Lower lobe of right lung (tissue), 2 donors: ENCODE measurements around the gene DMD. TPM values are rescaled to one million over a fixed set of nuclear protein-coding genes. Genes with fewer than 3 reads are reported as not detected.

Experiments
- ATAC-seq, 2 donors: fragments of 200-7000 bp; cut with Tn5 transposase; one replicate each; pipeline ENCODE4 v1.9.1; 2020 to 2022; ENCODE audit warnings: mild to moderate bottlenecking in 2 of 2, moderate library complexity in 2 of 2
- DNase-seq: peaks from one replicate; pipeline ENCODE4 v3.0.0-alpha.2; 2020
- H3K27ac ChIP-seq: fragments of 200-600 bp; one replicate; pipeline ENCODE4 v1.8.0; 2022
- H3K27me3 ChIP-seq: fragments of 200-600 bp; one replicate; pipeline ENCODE4 v1.8.0; 2022; ENCODE audit warnings: low read depth
- H3K36me3 ChIP-seq: fragments of 200-600 bp; one replicate; pipeline ENCODE4 v1.8.0; 2022; ENCODE audit warnings: mild to moderate bottlenecking
- H3K4me1 ChIP-seq: fragments of 200-600 bp; one replicate; pipeline ENCODE4 v1.8.0; 2022
- H3K4me3 ChIP-seq: fragments of 200-600 bp; one replicate; pipeline ENCODE4 v1.8.0; 2022; ENCODE audit warnings: mild to moderate bottlenecking
- H3K9me3 ChIP-seq: fragments of 200-600 bp; one replicate; pipeline ENCODE4 v1.8.0; 2022
- intact Hi-C: fragments of 100-400 bp; cut with DNase I; formaldehyde crosslinking; loops from one replicate; pipeline ENCODE4 v1.11.0; 2022
- total RNA-seq: library from RNA; stranded (reverse); fragmentation: NEBNext Ultra II Directional; extraction: Animal tissue kit (Norgen Biotek cat#: 25700); gene quantifications from one replicate; pipeline ENCODE4 v1.2.1, GENCODE V29; 2021
- TF ChIP-seq, protein P1 (sequence below): fragments of 200-600 bp; IDR thresholded peaks from one replicate; pipeline ENCODE4 v1.8.0; 2022; ENCODE audit warnings: antibody characterized with exemption, mild to moderate bottlenecking
- donor health status: DM: no; HTN: yes; CAD: no; lungs with severe emphysema.

Gene DMD
- total RNA-seq, 1 donor from 2014 or later = 29.4 TPM

DNA sequence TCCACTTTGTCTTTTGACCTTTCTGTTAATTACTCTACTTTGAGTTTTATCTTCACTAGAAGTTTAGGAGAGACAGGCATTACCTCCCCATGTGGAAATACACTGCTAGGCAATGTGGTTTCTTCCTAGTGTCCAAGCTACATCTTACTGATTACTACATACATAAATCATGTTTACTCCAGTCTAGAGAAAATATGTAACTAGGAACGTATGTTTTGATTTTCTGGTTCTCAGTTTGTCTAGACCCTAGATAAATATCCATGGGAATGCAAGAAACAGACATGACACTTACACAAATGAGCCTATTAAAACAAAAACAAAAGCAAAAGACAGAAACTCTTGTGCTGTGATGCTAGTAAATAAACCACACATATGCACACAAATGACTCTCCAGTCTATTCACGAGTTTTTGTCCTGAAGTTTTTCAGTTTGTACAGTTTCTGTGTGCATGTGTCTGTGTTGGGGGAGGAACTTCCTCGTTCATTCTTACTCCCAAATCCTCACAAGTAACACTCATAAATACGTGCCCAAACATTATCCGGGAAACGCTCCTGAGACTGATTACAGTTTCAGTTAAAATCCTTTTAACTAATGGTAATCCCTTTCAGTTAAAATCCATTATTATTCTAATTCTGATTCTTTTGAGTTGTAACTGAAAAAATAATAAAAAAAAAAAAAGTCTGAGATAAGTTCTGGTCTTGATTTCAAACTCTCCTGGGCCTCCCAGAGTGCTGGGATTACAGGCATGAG is 1856.0 kb downstream of the DMD start:
- no peak for ATAC-seq
- intact Hi-C loops = no loop called here
- DNase-seq = no peak
- no peaks in the 10 kb centered on the region for H3K9me3 ChIP-seq
- H3K36me3 ChIP-seq = no peaks in the 10 kb centered on the region
- TF ChIP-seq, protein P1, sequence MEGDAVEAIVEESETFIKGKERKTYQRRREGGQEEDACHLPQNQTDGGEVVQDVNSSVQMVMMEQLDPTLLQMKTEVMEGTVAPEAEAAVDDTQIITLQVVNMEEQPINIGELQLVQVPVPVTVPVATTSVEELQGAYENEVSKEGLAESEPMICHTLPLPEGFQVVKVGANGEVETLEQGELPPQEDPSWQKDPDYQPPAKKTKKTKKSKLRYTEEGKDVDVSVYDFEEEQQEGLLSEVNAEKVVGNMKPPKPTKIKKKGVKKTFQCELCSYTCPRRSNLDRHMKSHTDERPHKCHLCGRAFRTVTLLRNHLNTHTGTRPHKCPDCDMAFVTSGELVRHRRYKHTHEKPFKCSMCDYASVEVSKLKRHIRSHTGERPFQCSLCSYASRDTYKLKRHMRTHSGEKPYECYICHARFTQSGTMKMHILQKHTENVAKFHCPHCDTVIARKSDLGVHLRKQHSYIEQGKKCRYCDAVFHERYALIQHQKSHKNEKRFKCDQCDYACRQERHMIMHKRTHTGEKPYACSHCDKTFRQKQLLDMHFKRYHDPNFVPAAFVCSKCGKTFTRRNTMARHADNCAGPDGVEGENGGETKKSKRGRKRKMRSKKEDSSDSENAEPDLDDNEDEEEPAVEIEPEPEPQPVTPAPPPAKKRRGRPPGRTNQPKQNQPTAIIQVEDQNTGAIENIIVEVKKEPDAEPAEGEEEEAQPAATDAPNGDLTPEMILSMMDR = no peak
- no peaks in the 10 kb centered on the region for H3K27me3 ChIP-seq
- H3K4me1 ChIP-seq = no peaks in the 10 kb centered on the region
- no peak overlapping the region for H3K4me3 ChIP-seq
- H3K27ac ChIP-seq = no peak overlapping the region

GRCh38 chrX:31353095-31353494 is 1858.3 kb downstream of the DMD start:
- H3K9me3 ChIP-seq = no peaks in the 10 kb centered on the region
- ATAC-seq = no peak
- H3K4me1 ChIP-seq = no peaks in the 10 kb centered on the region
- TF ChIP-seq, protein P1 = no peak
- DNase-seq = no peak
- no peak overlapping the region for H3K4me3 ChIP-seq
- H3K36me3 ChIP-seq = no peaks in the 10 kb centered on the region
- no peak overlapping the region for H3K27ac ChIP-seq
- no peaks in the 10 kb centered on the region for H3K27me3 ChIP-seq
- intact Hi-C loops = no loop called here

- Histone ChIP-seq H3K9me3 (no peaks in the 10 kb centered on the region), H3K27me3 (no peaks in the 10 kb centered on the region), H3K36me3 (no peaks in the 10 kb centered on the region), H3K4me3 (no peak overlapping the region), H3K27ac (no peak overlapping the region), H3K4me1 (no peaks in the 10 kb centered on the region)
- intact Hi-C loops = no loop called here
- no peak for DNase-seq
- no peak for ATAC-seq
- TF ChIP-seq, protein P1 = no peak
These were observed 1860.6 kb downstream of the DMD start for GRCh38 chrX:31350808-31351074.

- DNase-seq = no peak
- ATAC-seq = no peak
- no peak overlapping the region for H3K4me3 ChIP-seq
These were observed 1861.8 kb downstream of the DMD start for GRCh38 chrX:31349515-31349914.

DNA sequence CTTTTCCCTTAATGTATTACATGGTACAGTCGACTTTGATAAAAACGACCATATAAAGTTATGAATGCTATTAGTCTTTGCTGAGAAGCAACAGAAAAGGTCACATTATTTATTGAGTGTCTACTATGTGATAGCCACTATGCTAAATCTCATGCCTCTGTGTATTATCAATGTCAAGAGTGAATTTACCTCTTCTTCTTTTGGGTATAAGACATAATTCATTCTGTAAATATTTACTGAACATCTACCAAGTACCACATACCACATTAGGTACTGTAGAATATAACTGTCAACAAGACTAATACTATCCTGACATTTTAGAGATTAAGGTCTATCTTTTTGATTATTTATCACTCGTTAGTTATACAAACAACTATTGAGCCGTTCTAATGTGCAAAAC is 1870.8 kb downstream of the DMD start:
- Histone ChIP-seq H3K27ac (no peak overlapping the region), H3K9me3 (no peaks in the 10 kb centered on the region), H3K4me1 (no peaks in the 10 kb centered on the region), H3K4me3 (no peak overlapping the region), H3K36me3 (no peaks in the 10 kb centered on the region), H3K27me3 (no peaks in the 10 kb centered on the region)
- intact Hi-C loops = no loop called here
- DNase-seq (no peak), ATAC-seq (no peak)
- TF ChIP-seq, protein P1 = no peak

More at GRCh38 chrX:31349515-31349914, 1861.8 kb downstream of the DMD start:
- no peak overlapping the region for H3K27ac ChIP-seq
- intact Hi-C loops = no loop called here
- no peaks in the 10 kb centered on the region for H3K27me3 ChIP-seq
- TF ChIP-seq, protein P1 = no peak
- no peaks in the 10 kb centered on the region for H3K9me3 ChIP-seq
- no peaks in the 10 kb centered on the region for H3K36me3 ChIP-seq
- H3K4me1 ChIP-seq = no peaks in the 10 kb centered on the region
